Adrenal gland (tissue), 12 donors: ENCODE results near the gene LDB2. TPM values are rescaled to one million over a fixed set of nuclear protein-coding genes. Genes with fewer than 3 reads are reported as not detected.

Experiments
- DNase-seq, 7 donors: peaks; one replicate each; pipeline ENCODE4 v3.0.0-alpha.2; 2019 to 2020
- H3K27ac ChIP-seq, 5 donors: fragments of 200-600 bp; sonication (generic) in 4 of 5; 1 replicate in 3 of 5; 2 replicates in 2 of 5; pipeline versions ENCODE4 v1.5.1 to v1.8.0; 2016 to 2020; ENCODE audit warnings: mild to moderate bottlenecking in 1 of 5
- H3K27me3 ChIP-seq: fragments of 200-600 bp; 2 replicates; pipeline ENCODE4 v1.8.0; 2021
- H3K36me3 ChIP-seq, 2 donors: fragments of 200-600 bp; replicated peaks in 1 of 2; 1 replicate in 1 of 2; 2 replicates in 1 of 2; pipeline versions ENCODE4 v1.5.1 to v1.8.0; 2018 to 2022
- H3K4me1 ChIP-seq, 2 donors: fragments of 200-600 bp; replicated peaks in 1 of 2; 1 replicate in 1 of 2; 2 replicates in 1 of 2; pipeline versions ENCODE4 v1.5.1 to v1.8.0; 2018 to 2021
- H3K4me3 ChIP-seq, 4 donors: fragments of 200-600 bp; sonication (generic) in 3 of 4; one replicate each; pipeline ENCODE4 v1.5.1; 2016 to 2018
- H3K9me3 ChIP-seq, 3 donors: fragments of 200-600 bp; sonication (generic) in 1 of 3; replicated peaks in 1 of 3; 1 replicate in 2 of 3; 2 replicates in 1 of 3; pipeline versions ENCODE4 v1.5.1 to v1.8.0; 2016 to 2021
- CTCF ChIP-seq, 6 experiments: fragments of 450-650 bp in 4 of 6; fragments of 200-600 bp in 2 of 6; sonication (generic) in 1 of 6; IDR thresholded peaks; 1 replicate in 5 of 6; 2 replicates in 1 of 6; pipeline versions ENCODE4 v1.5.1 to v1.8.0; 2016 to 2021; ENCODE audit warnings: antibody characterized with exemption in 6 of 6, mild to moderate bottlenecking in 2 of 6, moderate library complexity in 1 of 6
- POLR2A ChIP-seq, 2 donors: fragments of 450-650 bp; IDR thresholded peaks; one replicate each; pipeline ENCODE4 v1.6.1; 2017; ENCODE audit warnings: antibody characterized with exemption in 2 of 2, mild to moderate bottlenecking in 2 of 2, moderate library complexity in 1 of 2
- WGBS, 4 donors: extraction: QIAGEN DNeasy Blood & Tissue Kit in 2 of 4; methylation state at CpG; one replicate each; pipeline versions ENCODE4 v1.1.5 to v1.1.7; 2013 to 2017; 5-methylcytosine and 5-hydroxymethylcytosine counted together
- intact Hi-C, 2 donors: fragments of 100-400 bp; cut with DNase I; formaldehyde crosslinking; loops; one replicate each; pipeline versions ENCODE4 v1.14.1 to v1.15.0; 2022 to 2023
- polyA plus RNA-seq, 3 donors: library from polyadenylated mRNA; stranded (reverse); fragments of 200-250 nt in 2 of 3; fragments of 350-450 nt in 1 of 3; fragmentation: Illumina TruSeq in 1 of 3; extraction: RNeasy Lipid Tissue Mini Kit (QIAGEN cat#74804) in 1 of 3; gene quantifications; one replicate each; pipeline ENCODE4 v1.2.3, GENCODE V29; 2013 to 2014
- total RNA-seq, 9 donors: library from RNA; depleted of rRNA in 4 of 9; stranded (reverse); fragments of >200 nt in 4 of 9; fragments of 120-200 nt in 1 of 9; fragmentation: NEBNext Ultra II Directional in 1 of 9; extraction: Animal tissue kit (Norgen Biotek cat#: 25700) in 1 of 9; gene quantifications; one replicate each; pipeline versions ENCODE4 v1.1.0 to v1.2.4, GENCODE V29; 2013 to 2023
- donor health status: healthy with polysubstance abuse.
- donor health status: Bipolar disorder and iron deficiency.
- donor health status: DM: yes; HTN: yes; CAD: no.
- donor health status: DM: no; HTN: no; CAD: no.
- donor health status: DM: no; HTN: no; CAD: no.
- donor health status: DM: yes; HTN: yes; CAD: no.

The LDB2 gene
- total and polyA plus RNA-seq, 12 donors = 17.1 to 51.1 (median 27.0) TPM

- Histone ChIP-seq H3K27ac (no peak overlapping the region), H3K4me3 (no peak overlapping the region), H3K9me3 (no peaks in the 10 kb centered on the region), H3K4me1 (no peaks in the 10 kb centered on the region), H3K27me3 (no peaks in the 10 kb centered on the region), H3K36me3 (no peaks in the 10 kb centered on the region)
- TF ChIP-seq CTCF (IDR thresholded peaks at IDR 0.05) (peak in 1 of 6 experiments; percentile 7), POLR2A (IDR thresholded peaks at IDR 0.05) (no peak)
- peak; percentile 52 to 82 (median 74) for DNase-seq
- intact Hi-C loops = no loop called here
- 53 to 64% (median 58%) methylated on average over 3 of the region's 3 CpGs for WGBS, 4 donors
These were observed 401.9 kb downstream of the LDB2 start for GRCh38 chr4:16496501-16496900.

GRCh38 chr4:16492872-16493271 is 405.6 kb downstream of the LDB2 start:
- H3K4me1 ChIP-seq = no peaks in the 10 kb centered on the region
- H3K36me3 ChIP-seq = no peaks in the 10 kb centered on the region
- no peak overlapping the region for H3K27ac ChIP-seq
- no peaks in the 10 kb centered on the region for H3K9me3 ChIP-seq
- no peak overlapping the region for H3K4me3 ChIP-seq
- no peak for DNase-seq
- intact Hi-C loops = no loop called here
- H3K27me3 ChIP-seq = no peaks in the 10 kb centered on the region
- WGBS, 4 donors = 90 to 98% (median 91%) methylated on average over 4 of the region's 4 CpGs
- TF ChIP-seq POLR2A (IDR thresholded peaks at IDR 0.05) = no peak
- no peak for TF ChIP-seq CTCF (IDR thresholded peaks at IDR 0.05)

- DNase-seq = no peak
- no peaks in the 10 kb centered on the region for H3K27me3 ChIP-seq
- no peak overlapping the region for H3K4me3 ChIP-seq
- 43 to 58% (median 49%) methylated on average over 3 of the region's 3 CpGs for WGBS, 4 donors
- no peaks in the 10 kb centered on the region for H3K36me3 ChIP-seq
- intact Hi-C loops = no loop called here
- H3K4me1 ChIP-seq = no peaks in the 10 kb centered on the region
- no peaks in the 10 kb centered on the region for H3K9me3 ChIP-seq
- TF ChIP-seq POLR2A (IDR thresholded peaks at IDR 0.05) (no peak), CTCF (IDR thresholded peaks at IDR 0.05) (no peak)
- no peak overlapping the region for H3K27ac ChIP-seq
These were observed 409.2 kb downstream of the LDB2 start for GRCh38 chr4:16489226-16489625.

- Histone ChIP-seq H3K27me3 (no peaks in the 10 kb centered on the region), H3K9me3 (no peaks in the 10 kb centered on the region), H3K4me3 (no peak overlapping the region), H3K36me3 (no peaks in the 10 kb centered on the region), H3K4me1 (no peaks in the 10 kb centered on the region), H3K27ac (no peak overlapping the region)
- intact Hi-C loops = no loop called here
- WGBS, 4 donors = 80 to 100% (median 86%) methylated on average over 1 of the region's 1 CpG
- DNase-seq = no peak
- TF ChIP-seq CTCF (IDR thresholded peaks at IDR 0.05) (no peak), POLR2A (IDR thresholded peaks at IDR 0.05) (no peak)
These were observed 410.4 kb downstream of the LDB2 start for GRCh38 chr4:16488084-16488483.
